Stimulated activated CD4-positive, alpha-beta T cell treated with anti-CD3 and anti-CD28 coated beads, Interleukin-2, amount 100 ng/mL, for 4 hours (primary cell): ENCODE data around the gene STAT2.
A peak's percentile ranks its signal among the peaks of the same experiment; 100 is the strongest.
"Not testable (repeated sequence)": the region's sequence is repeated elsewhere in the genome, so short reads cannot be mapped to it uniquely, and the experiment has no call there.

Experiments used
- DNase-seq: peaks from one replicate; pipeline ENCODE4 v3.0.0-alpha.2; 2020; ENCODE audit warnings: low read depth

STAT2 gene

DNA sequence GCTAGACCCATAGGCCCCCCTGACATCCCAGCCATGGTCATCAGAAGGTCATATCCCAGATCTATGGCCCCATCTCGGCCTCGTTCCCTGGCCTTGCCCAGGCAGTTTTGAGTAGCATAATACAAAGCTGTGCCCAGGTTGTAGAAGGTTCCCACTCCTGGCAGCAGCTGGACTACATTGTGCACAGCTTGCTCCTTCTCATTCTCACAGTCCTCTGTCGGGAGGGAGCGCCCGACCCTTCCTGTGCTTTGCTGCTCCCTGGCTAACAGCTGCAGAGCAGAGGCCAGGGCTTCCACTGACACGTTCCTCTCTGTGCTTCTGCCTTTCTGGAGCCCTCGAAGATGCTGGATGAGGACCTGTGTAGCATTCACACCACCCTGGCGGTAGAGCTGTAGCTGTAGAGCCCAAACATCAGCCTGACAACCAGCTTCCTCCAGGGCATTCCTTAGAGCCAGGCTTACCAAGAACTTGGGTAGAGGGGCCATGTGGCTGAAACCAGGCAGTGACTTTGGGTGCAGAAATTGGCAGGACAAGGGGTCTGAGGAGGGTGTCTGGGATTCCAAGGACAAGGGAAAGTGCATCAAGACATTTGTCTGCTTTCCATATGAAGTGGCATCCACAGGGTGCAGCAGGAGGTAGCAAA is 1.7 kb upstream of the STAT2 start:
- DNase-seq = no peak

DNA sequence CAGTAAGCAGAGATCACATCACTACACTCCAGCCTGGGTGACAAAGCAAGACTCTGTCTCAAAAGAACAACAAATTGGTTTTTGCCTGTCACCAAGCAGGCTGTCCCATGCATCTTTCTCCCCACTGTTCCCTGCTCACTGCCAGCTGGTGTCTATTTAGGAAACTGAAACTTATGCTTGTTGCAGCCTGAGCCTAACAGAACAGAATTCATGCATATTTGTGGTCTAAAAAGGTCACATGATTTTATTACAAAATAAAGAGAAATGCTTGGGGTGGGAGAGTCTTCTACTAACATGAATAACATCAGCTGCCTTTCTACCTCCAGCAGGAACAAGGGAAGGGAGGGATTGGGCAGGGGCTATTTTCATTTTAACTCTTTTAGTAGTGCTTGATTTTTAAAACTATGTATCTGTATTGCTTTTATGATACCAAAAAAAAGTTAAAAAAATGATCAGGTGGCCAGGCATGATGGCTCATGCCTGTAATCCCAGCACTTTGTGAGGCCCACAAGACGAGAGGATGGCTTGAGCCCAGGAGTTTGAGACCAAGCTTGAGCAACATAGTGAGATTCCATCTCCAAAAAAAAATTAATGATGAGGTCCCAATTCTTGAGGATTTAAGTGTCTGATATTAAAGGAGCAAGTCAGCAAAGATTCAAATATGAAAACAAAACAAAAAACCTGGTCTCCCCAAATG is 923 bp downstream of the STAT2 start:
- no peak for DNase-seq

DNA sequence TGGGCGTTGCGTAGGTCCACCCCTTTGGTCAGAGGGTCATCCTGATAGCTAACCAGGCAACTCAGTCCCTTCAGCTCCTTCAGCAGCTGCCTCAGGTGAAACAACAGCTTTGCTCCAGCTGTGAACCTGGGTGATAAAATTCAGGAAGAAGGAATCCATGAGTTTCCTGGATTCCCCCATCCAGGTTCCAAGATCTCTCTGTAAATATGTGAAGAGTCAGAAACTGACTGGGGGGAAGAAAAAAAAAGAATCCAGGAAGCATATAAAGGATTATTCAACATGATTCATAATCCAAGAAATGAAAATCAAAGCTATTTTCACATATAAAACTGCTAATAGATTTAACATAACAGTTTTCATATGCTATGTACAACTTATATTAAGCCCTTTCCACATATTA is 8.6 kb downstream of the STAT2 start:
- no peak for DNase-seq

DNA sequence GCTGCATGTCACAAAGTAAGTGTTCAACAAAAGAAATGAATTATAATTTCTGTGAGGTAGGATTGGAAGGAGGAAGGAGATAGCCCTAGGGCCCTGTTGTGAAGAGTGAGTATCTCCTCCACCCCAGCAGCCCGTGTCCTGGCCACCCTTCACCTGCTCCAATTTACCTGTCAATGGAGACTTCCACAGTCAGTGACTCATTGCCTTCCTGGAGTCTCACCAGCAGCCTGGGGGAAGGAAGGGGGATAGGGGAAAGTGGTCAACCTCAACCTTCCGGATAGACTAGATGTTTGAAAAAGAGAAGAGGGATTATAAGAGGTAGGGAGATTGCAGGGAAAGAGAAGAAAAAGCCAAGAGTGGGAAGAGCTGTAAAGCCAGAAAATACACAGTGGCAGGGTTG is 9.2 kb downstream of the STAT2 start:
- DNase-seq = no peak

DNA sequence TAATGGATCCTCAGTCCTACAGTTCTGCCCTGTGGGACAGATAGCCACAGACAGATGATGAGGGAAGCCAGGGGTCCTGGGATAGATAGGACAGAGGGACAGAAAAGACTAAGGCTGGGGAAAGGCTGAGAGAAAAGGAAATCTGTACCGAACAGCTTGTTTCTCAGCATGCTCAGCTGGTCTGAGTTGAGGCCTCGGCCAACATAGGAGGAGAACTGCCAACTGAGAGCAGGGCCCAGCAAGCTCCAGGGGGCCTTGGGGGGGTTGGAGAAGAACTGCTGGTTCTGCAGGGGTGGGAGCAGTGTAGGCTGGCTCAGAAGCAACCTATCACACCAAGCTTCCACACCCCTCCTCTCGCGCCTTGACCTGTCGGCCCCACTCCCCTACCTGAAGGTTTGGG is 11.1 kb downstream of the STAT2 start:
- no peak for DNase-seq

DNA sequence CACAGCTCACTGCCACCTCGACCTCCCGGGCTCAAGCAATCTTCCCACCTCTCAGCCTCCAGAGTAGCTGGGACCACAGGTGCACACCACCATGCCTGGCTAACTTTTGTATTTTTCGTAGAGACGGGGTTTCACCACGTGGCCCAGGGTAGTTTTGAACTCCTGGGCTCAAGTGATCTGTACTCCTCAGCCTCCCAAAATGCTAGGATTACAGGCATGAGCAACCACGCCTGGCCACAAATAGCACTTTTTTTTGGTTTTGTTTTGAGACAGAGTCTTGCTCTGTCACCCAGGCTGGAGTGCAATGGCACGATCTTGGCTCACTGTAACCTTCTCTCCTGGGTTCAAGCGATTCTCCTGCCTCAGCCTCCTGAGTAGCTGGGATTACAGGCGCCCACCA is 12.7 kb downstream of the STAT2 start:
- DNase-seq = not testable (repeated sequence)

DNA sequence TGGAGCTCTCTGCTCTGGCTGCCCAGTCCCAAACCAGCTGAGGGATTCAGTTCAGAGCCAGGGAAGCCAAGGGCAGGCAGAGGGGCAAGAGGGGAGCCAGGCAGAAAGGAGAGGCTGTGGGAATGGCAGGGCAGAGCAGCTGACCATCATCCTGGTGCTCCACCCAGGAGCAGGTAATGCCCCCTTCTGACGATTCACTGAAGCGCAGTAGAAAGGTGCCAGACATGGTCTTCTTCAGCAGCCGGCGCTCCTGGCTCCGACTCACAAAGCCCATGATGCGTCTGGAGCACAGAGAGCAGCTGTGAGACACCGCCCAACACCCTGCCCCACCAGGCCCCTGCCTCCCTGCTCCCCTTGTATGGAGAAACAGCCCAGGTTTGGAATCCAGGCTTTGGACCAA is 13.2 kb downstream of the STAT2 start:
- no peak for DNase-seq

DNA sequence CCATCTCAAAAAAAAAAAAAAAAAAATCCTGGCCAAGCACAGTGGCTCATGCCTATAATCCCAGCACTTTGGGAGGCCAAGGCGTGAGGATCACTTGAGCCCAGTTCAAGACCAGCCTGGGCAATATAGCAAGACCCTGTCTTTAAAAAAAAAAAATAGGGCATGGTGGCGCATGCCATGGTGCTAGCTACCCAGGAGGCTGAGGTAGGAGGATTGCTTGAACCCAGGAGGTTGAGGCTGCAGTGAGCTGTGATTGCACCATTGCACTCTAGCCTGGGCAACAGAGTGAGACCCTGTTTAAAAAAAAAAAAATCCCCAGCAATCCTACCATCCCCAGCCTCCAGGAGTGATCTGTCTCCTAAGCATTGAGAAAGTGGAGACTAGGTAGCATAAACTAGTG is 17.6 kb downstream of the STAT2 start:
- DNase-seq = not testable (repeated sequence)

DNA sequence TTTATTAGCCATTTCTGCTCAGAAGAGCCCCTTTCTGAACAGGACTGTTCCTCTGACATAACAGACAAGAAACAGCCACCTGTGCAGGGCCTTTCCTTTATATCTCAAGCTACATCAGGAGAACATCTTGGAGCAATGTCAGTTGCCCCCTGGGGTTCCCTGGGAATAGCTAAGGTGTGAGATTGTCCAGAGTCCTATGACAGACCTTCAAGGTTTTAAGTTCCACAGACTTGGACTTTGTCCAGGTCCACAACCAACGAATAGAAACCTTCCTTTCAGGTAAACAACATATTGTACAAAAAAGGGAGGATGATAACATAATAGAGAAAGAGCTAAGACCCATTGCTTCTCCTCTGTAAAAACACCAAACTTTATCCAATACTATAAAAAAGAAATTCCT is 18.3 kb downstream of the STAT2 start:
- no peak for DNase-seq

DNA sequence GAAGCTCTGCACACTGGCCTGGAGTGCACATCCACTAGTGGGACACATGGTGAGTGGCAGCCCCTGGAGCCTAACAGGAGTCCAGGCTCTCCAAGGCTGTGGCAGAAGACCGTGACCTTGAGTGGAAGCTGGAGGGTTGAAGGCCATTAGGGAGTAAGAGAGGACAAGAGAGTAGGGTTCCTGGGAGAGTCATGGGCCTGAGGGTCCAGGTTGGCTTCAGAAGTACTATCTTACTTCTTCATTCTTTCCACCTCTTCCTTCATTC is 20.8 kb downstream of the STAT2 start:
- no peak for DNase-seq

DNA sequence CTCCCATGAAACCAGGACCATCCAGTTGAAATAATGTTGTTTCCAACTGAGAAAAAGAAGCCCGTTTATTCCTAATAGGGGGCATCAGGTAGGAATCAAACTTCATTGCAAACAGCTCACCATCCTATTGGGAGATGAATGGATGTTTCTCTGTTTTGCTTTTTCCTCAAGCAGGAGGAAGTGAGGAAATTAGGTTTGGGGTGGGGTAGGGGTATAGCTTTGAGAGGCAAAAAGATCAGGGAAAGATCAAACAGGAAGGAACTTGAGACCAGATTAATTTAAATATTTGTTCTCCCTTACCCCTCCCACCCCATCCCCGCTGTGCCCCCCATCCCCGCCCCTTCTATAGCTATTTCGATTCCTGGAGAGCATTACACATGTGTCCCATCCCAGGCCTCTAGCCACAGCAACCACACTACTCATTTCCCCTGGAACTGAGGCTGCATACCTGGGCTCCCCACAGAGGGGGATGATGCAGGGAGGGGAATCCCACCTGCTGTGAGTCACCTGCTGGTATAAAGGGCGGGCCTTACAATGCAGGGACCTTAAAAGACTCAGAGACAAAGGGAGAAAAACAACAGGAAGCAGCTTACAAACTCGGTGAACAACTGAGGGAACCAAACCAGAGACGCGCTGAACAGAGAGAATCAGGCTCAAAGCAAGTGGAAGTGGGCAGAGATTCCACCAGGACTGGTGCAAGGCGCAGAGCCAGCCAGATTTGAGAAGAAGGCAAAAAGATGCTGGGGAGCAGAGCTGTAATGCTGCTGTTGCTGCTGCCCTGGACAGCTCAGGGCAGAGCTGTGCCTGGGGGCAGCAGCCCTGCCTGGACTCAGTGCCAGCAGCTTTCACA is 21.4 kb downstream of the STAT2 start, which contains the start of gene IL23A:
TSS of gene IL23A (plus strand) at position 577 of the 850 bp plus-strand sequence. CDS start at position 738, 161 bp downstream.
- DNase-seq = peak; percentile 89

DNA sequence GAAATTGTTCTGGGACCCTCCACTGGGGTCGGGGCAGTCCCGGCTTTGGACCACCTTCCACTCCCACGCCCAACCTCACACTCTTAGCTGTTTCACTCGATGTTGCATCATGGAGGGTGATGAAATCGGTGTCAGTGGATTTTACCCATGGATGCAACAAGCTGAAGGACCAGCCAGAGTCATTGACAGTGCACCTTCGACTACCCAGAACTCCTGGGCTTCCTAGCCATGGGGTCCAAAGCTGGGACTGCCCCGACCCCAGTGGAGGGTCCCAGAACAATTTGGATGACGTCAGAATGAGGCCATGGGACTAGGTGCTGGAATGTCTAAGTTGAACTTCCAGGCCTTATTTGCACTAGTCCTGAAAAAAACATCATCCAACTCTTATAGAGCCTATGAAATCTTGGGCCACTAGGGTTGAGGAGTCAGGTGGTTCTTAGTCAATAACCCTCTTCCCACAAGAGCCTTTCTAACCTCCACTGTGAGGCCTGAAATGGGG is 22.1 kb downstream of the STAT2 start:
- DNase-seq = no peak

DNA sequence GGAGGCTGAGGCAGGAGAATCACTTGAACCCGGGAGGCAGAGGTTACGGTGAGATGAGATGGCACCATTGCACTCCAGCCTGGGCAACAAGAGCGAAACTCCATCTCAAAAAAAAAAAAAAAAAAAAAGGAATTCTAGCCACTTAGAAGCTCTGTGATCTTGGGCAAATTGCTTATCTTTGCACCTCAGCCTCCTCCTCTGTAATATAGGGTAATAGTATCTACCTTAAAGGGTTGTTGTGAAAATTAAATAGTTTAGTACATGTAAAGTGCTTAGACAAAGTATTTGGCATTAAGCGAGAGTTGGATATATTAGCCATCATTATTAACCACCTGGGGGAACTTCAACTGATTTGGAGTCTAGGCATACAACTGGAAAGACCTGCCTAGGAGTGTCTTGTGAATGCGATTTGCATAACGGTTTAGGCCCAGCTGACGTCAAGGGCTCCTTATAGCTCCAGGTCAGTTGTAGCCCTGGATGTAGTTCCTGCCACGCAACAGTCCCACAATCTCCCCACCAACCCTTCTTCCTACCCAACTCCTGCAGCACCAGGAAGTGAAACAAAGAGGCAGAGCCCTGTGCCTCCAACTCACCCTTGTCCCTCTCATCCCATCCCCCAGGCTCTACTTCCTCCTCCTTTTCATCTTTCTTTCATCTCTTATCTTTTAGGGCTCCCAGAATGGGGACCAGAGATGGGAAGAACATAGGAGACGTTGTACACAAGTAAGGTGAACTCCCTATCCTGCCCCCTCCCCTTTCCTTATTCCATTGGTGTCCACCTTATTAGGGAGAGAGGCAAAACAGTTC is 23.3 kb downstream of the STAT2 start:
- no peak for DNase-seq

DNA sequence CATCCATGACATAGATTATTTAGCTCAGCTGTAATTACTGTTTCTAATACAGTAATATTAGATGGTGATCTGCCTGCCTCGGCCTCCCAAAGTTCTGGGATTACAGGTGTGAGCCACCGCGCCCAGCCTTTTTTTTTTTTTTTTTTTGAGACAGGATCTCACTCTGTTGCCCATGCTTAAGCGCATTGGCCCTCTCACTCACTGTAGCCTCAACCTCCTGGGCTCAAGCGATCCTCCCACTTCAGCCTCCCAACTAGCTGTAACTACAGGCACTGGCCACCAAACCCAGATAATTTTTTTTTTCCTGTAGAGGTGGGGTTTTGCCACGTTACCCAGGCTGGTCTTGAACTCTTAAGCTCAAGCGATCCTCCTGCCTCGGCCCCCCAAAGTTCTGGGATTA is 24.4 kb downstream of the STAT2 start:
- DNase-seq = not testable (repeated sequence)

DNA sequence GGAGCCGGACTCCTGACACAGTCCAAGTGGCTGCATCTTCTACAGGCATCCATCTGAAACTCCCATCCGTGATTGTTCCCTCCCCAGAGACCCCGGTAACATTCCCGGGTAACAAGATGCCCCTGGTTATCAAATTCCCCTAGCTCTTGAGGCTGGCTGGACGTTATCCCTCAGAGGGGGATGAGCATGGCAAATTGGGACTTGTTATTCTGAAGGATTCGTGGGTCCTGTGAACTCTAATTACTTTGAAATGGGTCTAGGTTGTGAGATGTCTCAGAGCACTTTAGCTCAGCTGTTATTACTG is 25.5 kb downstream of the STAT2 start:
- no peak for DNase-seq

DNA sequence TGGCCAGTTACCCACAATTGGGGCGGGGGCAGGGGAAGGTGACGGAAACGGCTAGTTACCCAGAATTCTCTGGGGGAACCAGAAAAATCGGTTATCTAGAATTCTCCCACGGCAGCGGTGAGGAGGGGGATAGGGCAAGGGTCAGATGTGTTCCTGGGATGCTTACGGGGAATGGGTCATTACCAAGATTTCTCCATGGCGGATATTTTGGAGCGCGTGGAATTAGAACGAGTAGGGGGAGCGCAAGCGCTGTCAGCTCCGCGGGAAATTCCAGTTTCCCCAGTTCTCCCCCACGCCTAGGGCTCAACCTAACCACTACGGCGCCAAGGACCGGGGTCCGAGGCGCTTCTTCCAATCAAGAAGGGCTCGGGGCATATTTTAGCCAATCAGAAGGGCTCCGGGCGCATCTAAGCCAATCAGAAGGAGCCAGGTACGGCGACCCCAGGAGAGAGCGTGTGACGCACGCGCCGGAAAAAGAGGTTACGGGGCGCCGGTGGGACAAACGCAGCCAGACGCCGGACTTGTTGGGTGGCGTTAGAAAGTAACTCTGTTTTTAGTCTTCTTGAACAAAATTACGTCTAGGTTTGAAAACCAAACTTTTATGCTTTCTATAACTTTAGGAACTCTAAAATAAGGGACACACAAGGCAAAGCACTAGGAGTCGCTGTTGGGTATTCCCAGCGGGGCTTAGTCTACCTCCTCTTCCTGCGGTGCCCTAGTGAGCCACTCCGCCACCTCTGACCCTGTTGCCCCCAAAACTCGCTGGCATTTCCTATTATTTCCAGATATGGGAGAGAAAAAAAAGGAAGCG is 26.0 kb downstream of the STAT2 start, which contains the start of gene PAN2:
TSS of gene PAN2 (minus strand) at position 322 of the 811 bp plus-strand sequence. CDS start 906 bp downstream, outside the sequence.
- peak; percentile 90 for DNase-seq

DNA sequence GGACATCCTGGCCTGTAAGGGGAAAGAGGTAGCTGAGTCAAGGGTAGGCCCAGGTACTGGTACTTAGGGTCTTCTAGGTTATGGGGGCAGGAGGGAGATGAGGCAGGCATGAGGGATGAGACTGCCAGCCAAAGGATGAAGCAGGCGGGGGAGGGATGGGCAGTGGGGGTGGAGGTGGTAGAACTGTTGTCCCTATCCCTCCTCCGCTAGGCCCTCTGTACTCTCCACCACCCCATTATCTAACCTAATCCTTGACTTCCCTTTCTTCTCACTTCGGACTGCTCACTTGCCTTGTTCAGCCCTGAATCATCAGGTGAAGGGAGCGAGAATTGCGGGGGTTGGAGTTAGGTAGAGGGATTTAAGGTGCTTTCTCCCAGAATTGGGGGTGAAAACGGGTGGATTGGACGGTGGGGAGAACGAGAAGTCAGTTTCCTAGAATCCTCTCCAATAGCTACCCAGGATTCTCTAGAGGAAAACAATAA is 26.7 kb downstream of the STAT2 start:
- no peak for DNase-seq

DNA sequence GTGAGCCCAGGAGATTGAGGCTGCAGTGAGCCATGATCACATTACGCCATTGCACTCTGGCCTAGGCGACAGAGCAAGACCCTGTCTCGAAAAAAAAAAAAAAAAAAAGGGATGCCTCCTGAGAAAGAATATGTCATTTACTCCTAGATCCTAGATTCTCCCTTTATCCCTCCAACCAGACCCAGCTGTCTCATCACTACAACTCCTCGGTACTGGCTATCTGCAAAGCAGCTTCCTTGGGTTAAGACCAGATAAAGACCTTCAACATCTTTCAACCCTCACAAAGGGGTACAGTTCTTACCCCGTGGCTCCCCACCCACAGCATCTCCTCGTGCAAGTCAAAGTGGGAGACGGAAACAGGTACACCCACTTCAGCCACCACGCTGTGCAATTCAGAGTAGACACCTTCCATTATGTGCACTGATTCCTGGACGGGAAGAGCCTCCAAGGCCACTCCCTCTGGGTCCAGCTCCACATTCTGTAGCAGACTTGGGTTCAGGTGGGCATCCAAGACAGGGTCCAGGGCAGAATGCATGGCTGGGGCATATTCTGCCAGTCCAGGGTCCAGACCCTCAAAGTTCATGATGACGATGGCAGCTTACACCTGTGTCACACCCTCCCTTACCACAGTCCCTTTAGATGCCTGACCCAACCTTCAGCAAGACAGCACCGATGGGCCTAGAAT is 27.3 kb downstream of the STAT2 start:
- no peak for DNase-seq

DNA sequence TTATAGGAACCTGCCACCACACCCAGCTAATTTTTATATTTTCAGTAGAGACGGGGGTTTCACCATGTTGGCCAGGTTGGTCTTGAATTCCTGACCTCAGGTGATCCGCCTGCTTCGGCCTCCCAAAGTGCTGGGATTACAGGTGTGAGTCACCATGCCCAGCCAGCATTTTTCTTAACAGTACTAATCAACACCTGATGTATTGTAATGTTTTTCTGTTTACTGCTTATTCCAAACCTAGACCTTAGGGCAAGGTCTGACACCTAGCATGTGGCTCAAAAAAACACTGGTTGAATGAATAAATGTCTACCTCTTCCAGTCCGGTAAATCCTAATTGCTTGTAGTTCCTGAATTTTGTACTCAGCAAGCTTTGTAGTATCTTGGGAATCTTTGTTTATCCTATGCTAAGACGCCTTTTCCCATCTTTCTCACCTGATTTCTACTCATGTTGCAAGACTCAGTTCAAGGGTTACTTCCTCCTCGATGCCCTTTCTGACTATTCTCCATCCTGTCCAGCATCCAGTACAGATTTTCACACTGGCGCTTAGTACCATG is 28.9 kb downstream of the STAT2 start:
- DNase-seq = no peak

DNA sequence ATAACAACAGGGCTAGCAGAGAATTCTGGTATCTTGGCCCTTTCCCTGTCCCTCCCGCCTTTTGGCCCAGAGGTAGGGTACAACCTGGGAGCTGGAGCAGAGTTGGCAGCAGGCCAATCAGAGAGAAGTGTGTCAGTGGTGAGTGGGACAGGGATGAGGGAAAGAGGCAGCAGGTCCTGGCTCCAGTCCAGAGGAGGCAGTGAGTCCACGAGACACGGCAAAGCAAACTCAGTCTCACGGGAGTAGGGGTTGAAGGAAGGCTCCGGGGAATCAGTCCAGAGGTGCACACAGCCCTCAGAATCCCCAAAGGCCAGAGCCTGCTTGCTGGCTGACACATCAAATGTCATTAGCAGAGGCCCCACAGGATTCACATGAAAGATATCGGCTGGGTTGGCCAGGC is 33.4 kb downstream of the STAT2 start:
- no peak for DNase-seq
